GM21526 (cell line): ENCODE measurements around the gene ZNF236.
"Not testable (repeated sequence)": the region's sequence is repeated elsewhere in the genome, so short reads cannot be mapped to it uniquely, and the experiment has no call there.

ENCODE experiments used
- ATAC-seq: cut with Tn5 transposase; IDR thresholded peaks from one replicate; pipeline ENCODE4 v1.9.1; 2021; ENCODE audit warnings: moderate library complexity; ENCODE audit not compliant: unreplicated experiment, low FRiP score

ZNF236 gene

GRCh38 chr18:76938619-76939018 lies 116.3 kb downstream of the ZNF236 start:
- ATAC-seq = no peak

GRCh38 chr18:76941284-76941683 lies 118.9 kb downstream of the ZNF236 start:
- no peak for ATAC-seq

GRCh38 chr18:76943542-76944339 lies 121.4 kb downstream of the ZNF236 start:
- ATAC-seq = no peak

GRCh38 chr18:76944346-76944745 lies 122.0 kb downstream of the ZNF236 start:
- ATAC-seq = not testable (repeated sequence)

GRCh38 chr18:76948345-76948744 lies 126.0 kb downstream of the ZNF236 start:
- no peak for ATAC-seq

GRCh38 chr18:76951456-76952247 lies 129.3 kb downstream of the ZNF236 start:
- no peak for ATAC-seq

GRCh38 chr18:76952747-76953146 lies 130.4 kb downstream of the ZNF236 start:
- no peak for ATAC-seq

GRCh38 chr18:76953156-76953555 lies 130.8 kb downstream of the ZNF236 start:
- ATAC-seq = no peak

- no peak for ATAC-seq
Observed at GRCh38 chr18:76953583-76954233, 131.4 kb downstream of the ZNF236 start.

GRCh38 chr18:76955524-76956170 lies 133.3 kb downstream of the ZNF236 start:
- ATAC-seq = no peak

GRCh38 chr18:76956648-76957047 lies 134.3 kb downstream of the ZNF236 start:
- ATAC-seq = no peak

GRCh38 chr18:76957384-76958355 lies 135.3 kb downstream of the ZNF236 start:
- no peak for ATAC-seq

GRCh38 chr18:76958692-76959341 lies 136.5 kb downstream of the ZNF236 start:
- no peak for ATAC-seq

GRCh38 chr18:76959605-76960004 lies 137.2 kb downstream of the ZNF236 start:
- no peak for ATAC-seq

- ATAC-seq = no peak
Observed at GRCh38 chr18:76960528-76961035, 138.2 kb downstream of the ZNF236 start.

- no peak for ATAC-seq
Observed at GRCh38 chr18:76962851-76963250, 140.5 kb downstream of the ZNF236 start.

GRCh38 chr18:76963936-76964335 lies 141.6 kb downstream of the ZNF236 start:
- no peak for ATAC-seq

GRCh38 chr18:76965555-76966151 lies 143.3 kb downstream of the ZNF236 start:
- ATAC-seq = not testable (repeated sequence)
